C4-2B (cell line): ENCODE data around the gene ENPP3.

Source experiments
- CTCF ChIP-seq: fragments of 450-650 bp; conservative IDR thresholded peaks from 2 replicates; pipeline ENCODE4 v1.5.1; 2017; ENCODE audit warnings: mild to moderate bottlenecking
- ZFX ChIP-seq: fragments of 450-650 bp; IDR thresholded peaks from 2 replicates; pipeline ENCODE4 v1.6.1; 2017

- TF ChIP-seq CTCF (no peak), ZFX (no peak)
Observed at GRCh38 chr6:131602781-131603312, 34.3 kb upstream of the ENPP3 start.
